NOMO-1 treated with DMSO at 0.1 percent for 48 hours (cell line): ENCODE data around the gene TTLL1.
A peak's percentile ranks its signal among the peaks of the same experiment; 100 is the strongest.
"Not testable (repeated sequence)": the region's sequence is repeated elsewhere in the genome, so short reads cannot be mapped to it uniquely, and the experiment has no call there.

ENCODE experiments used
- DNase-seq: peaks from one replicate; lab custom pipeline; 2025; ENCODE audit not compliant: unreplicated experiment; lab: John Stamatoyannopoulos, UW

TTLL1 gene

DNA sequence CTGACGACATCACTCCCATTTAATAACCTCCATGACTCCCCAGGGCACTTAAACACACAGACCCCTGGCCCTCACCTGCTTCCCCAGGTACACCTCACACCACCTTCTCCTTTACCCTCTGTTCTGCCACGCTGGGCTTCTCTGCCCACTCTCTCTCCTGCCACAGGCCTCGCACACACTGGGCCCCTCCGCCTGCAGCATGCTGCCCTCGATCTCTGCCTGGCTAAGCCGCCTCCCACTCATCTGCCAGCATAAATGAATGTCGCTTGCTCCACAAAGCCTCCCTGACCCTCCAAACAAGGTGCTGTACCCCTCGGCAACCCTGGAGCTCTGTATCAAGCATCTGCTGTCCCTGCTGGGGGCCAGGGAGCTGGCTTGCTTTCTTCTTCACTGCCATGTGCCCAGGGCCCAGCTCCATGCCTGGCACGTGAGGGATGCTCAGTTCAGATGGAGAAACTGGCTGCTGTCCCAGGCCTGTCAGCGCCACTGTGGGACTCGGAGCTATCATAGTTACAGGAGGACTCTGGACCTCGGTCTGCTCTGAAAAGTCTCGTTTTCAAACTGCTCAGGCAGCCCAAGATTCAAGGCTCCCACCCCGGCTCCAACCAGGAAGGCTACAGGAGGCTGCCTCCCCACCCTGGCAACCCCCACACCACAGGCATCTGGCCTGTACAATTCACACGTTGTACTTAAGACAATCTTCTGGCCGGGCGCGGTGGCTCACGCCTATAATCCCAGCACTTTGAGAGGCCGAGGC, 11.9 kb downstream of the TTLL1 start:
- no peak for DNase-seq

DNA sequence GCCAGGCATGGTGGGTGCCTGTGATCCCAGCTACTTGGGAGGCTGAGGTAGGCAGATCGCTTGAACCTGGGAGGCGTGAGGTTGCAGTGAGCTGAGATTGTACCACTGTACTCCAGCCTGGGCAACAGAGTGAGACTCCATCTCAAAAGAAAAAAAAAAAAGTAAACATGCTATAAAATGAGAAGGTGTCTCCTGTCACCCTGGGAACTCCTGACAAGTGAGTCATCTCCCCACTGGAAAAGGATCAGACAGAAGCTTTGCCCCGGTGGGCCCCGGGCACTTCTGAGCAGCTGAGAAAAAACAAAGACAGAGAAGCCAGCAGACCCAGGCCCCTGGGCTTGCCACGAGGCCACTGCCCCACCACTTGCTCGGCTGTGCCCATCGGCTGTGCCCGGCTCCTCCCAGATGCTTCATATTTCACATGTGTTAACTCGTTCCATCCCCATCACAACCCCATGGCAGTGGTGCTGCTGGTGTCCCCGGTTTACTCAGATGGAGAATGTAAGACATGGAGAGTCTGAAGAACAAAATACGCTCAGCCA, 22.3 kb downstream of the TTLL1 start:
- DNase-seq, result no peak

DNA sequence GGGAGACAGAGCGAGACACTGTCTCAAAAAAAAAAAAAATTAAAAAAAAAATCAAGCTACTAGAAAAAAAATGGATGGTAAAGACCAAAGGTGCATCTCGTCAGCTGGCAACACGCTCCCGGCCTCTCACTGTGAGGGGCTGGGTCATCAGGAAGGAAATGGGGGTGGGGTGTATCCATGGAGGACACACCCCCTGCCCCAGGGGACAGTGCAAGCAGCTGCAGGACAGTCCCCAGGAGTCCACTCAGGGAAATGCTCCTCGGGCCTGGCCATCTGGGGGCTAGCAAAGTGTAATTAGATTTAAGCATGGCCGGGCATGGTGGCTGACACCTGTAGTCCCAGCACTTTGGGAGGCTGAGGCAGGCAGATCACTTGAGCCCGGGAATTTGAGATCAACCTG, 23.1 kb downstream of the TTLL1 start:
- no peak for DNase-seq

DNA sequence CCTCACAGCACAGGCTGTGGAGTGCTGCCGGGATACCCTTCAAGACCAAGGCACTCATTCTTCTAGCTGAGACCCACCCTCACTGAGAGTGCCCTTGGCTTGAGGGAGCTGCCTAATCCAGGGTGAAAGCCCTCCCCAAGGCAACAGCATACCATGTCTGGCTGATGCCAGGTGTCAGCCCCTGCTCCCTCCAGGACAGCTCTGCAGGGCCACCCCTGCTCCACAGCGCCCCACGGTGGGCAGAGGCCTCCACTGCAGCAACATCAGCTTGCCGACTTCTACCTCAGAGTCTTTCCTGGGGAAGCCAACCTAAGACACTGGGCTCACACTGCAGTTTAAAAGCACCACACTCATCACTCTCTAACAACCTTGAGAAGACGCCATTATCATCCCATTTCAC, 29.0 kb downstream of the TTLL1 start:
- peak; percentile 9 for DNase-seq

DNA sequence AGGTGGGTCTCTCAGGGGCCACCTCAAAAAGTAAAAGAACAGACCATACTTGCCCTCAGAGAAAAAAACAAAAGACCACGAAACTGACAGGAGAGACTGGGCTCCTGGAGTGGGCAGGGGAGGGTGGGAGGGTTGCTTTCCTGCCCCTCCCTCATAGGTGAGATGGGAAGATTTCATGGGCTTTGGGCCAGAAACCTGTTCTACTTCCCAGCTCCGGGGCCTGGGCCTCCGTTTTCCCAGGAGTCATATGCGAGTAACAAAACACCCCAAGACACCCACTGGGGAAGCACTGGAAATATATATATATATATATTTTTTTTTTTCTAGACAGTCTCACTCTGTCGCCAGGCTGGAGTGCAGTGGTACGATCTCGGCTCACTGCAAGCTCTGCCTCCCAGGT, 31.6 kb downstream of the TTLL1 start:
- DNase-seq, result no peak

DNA sequence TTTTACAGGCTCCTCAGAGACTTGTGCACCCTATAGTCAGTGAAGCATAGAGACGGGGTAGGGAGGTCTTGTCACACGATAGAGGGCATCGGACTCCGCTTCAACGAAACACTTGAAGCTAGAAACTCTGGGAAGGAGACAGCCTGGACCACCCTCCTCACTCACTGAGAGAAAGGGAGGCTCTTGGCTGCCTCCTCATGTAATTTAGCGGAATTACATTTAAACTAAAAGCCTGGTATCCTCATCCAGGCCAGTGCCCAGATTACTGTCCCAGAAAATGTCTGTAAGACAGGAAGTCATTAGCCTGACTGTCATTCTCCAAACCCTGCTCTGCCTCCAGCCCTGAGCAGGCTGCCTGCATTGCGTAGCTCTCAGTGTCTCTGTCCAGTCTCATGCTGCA, 36.0 kb downstream of the TTLL1 start:
- DNase-seq, result no peak

DNA sequence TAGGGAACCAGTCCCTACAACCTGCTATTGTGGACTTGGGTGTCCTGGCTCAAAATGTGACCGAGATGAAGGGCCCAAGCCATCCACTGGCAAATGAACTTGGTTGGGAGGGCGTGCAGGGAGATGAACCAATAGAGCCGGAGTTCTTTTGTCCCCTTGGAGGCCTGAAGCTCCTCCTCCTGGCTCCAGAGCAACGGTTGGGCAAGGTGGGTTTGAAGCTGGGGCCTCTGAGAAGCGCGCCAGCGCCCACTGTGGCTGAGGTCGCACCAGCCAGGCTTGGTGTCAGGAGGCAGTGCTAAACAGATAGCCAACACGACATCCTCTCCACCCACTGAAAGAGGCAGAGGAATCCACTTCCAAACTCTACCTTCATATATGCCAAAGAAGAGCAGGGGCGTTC, 38.2 kb downstream of the TTLL1 start:
- DNase-seq, result no peak

DNA sequence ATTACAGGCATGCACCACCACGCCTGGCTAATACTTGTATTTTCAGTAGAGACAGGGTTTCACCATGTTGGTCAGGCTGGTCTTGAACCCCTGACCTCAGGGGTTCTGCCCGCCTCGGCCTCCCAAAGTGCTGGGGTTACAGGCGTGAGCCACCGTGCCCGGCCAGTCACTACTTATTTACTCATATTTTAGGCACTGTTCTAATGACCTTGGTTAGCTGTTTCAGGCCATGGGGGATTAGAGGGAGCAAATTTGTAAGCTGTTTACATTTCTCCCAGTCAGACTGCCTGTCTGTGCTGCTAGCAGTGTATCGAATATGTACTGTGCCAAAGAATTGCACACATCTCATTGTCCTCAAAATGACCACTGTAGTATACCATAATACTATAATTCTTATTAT, 41.6 kb downstream of the TTLL1 start:
- no peak for DNase-seq

DNA sequence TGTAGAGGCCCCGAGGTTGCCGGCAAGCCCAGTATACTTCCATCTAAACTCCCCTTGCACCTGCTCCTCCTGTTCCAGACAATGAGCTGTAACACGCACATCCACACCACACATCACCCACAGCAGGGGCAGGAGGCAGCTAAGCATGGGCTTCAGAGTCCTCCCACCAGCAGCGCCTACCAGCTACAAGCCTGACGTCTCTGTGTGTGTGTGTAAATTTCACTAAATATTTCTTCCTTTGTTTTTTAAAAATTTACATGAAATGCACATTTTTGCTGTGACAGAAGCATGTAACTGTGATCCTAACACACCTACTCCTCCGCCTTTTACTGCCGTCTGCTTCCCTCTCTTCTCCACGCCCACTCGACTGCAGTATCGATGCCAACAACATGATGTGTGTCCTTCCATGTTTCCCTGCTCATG, 44.9 kb downstream of the TTLL1 start:
- DNase-seq, result no peak

DNA sequence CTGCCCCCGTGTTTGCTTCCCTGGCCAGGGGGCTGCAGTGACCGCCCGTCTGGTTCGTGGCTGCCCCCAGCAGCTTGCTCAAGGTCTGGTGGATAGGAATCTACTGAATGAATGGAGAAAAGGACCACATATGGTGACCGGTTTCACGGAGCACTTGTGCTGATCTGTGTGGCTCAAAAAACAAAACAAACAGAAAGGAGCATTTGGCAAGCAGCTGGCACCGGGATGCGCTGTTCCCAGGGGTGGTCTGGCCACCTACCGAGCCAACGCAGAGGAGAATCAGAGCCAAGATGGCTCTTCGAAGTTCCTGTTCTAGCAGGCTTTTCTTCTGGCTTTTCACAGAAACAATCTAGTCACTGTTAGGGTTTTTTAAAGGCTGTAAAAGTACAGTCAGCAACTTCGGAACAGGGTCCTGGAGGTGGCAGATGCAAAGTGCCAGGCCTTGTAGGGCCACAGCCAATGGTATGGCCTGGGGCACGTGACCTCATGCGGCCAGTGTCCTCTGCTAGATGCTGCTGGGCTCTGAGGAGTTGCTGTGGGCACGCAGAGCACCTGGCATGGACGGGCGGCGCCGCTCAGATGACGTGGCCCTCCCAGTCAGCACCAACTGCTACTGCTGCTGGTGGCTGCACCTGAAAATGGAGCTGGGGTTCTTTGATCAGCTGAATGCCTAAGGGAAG, 47.0 kb downstream of the TTLL1 start:
- no peak for DNase-seq

DNA sequence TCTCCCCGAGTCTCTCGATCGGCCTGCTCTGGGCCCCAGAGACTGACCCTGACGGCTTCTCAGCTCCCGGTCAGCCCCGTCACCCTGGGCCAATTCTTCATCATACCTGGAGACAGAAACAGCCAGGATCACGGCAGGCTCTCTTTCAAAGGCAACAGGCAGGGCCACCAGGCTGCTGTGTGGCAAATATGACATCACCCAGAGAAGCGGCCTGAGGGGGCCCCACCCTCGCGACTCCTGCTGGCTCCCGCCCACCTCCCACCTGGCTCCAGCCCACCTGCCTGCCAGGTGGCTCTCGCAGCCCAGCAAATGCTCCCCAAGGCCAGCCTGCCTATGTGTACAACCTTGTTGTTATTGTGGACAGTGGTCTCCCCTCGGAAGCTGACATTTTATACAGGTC, 49.4 kb downstream of the TTLL1 start:
- no peak for DNase-seq

DNA sequence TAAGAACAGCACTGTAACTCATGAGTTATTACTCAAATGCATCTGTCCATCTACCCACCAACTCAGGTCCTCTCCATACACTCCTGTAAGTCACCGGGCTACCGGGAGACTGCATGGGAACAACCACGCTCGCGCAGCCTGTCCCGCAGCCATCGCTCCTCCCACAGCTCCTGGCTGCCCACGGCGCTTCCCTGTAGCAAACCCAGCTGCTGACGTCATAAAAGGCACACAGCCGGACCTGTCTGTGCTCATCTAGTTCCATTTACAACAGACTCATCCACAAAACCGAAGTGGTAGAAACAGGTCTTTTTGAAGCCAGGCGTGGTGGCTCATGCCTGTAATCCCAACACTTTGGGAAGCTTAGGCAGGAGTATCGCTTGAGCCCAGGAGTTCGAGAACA, 50.9 kb downstream of the TTLL1 start:
- no peak for DNase-seq

DNA sequence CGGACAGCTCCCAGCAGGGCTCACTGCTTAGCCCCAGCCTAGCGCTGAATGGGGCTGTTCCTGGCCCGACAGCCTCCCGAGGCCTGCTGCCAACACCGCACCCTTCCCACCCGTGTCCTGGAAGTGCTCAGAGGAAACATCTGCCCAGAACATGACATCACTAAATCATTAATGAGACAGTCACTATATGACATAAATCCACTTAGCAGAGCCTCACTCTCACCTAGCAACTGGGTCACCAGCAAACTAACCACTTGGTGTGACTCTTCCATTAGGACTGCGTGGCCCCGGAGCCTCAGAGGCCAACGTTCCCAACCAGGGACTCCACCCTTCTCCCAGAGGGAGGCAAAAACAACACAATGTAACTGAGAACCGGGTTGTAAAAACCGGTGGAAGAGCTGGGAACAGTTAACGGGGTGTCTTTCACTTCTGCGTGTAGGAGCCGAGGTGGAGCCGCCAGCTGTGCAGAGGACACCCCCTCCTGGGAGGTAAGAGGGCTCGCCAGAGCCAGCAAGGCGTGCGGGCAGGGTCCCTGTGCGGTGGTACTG, 52.8 kb downstream of the TTLL1 start:
- no peak for DNase-seq

DNA sequence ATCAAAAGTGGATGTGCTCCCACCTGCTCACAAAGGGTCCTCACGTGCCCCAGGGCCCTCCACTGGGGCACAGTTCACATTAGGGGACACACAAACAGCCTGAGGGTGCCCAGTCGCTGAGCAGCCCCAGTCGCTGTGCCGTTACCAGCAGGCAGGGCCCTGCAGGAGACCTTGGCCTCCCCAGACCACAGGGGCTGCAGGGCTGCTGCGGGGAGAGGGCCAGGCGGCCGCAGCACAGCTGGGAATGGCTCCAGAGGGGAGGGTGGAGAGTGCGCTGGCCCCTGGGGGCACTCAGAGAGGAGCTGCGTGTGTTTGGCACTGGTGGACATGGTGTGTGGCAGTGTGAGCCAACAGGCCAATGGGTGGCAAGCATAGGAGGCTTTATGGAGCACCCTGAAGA, 53.9 kb downstream of the TTLL1 start:
- no peak for DNase-seq

DNA sequence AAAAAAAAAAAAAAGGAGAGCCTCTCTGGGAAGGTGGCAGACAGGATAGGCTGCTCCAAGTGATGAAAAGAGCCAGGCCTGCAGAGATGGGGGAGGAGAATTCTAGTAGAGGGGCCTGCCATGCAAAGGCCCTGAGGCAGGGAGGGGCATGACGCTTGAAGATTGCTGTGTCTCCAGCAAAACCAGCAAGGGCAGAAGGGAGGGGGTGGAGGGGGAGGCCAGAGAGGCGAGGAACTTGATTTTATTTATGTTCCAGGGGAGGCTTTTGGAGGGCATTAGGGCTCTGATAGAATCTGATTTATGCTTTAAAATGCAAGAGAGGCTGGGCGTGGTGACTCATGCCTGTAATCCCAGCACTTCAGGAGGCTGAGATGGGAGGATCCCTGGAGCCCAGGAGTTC, 57.6 kb downstream of the TTLL1 start:
- DNase-seq, result no peak

DNA sequence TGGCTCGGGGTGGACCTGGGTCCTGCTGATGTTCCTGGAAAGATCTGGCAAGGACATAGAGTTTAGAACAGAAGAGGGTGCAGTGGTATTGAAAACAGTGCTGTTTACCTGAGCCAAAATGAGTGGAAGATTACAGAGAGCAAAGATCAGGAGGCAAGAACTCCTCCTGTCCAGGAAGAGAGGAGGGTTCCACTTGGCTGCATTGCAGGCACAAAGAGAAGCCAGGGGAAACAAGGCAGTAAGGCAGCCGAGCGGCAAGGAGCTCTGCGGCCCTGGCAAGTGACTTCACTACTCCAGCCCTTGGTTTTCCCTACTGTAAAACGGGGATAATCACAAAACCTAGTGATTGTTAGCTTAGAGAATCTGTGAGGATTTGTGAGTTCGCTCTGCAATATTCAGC, 70.6 kb downstream of the TTLL1 start:
- DNase-seq, result no peak

DNA sequence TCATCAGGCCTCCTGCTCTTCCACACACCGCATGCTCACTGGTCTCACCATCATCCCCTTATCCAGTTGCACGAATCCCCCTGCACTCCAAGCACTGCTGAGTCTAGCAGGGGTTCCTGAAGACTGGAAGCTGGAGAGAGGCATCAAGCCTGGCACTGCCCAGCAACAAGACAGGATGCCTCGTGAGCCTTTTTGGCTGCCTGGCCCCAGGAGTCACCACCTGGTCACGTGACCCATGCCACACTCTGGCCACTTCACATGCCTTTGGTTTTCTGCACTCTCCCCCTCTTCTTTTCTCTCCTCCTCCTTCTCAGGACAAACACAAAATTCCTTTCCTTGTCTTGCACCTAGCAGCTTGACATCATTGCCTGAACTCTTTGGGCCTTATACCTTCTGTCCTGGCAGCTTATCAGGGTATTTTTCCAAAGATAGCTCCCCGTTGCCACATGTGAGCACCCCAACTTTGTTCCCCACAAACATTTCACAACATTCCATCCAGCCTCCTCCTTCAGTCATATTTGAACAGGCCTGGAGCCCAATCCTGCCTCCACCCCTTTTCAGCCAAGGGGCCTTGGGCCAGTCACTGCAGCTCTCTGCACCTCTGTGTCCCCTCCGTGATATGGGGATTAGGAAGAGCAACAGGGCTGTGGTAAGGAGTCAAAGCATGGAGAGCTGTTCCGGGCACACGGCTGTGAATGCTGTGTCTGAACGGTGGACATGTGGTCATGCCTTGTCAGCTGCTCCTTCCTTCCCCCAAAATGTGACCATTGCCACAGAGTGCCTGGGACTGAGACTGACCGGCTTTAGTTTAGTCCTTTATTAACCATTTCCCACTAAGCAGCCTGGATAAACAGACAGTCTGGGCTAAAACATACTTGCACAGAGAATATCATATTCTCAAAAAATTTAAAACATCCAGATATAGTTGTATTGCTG, 71.4 kb downstream of the TTLL1 start:
- no peak for DNase-seq

DNA sequence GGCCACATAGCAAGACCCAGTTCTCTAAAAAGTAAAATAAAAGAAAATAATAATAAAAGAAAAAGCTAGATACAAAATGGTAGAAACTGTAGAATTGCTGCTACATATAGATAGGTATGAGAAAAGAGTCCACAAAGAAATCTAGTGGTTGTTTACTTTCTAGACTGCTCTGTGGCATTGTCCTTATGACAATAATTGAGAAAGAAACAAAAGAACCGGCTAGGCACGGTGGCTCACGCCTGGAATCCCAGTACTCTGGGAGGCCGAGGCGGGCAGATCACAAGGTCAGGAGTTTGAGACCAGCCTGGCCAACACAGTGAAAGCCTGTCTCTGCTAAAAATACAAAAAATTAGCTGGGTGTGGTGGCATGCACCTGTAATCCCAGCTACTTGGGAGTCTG, 73.0 kb downstream of the TTLL1 start:
- not testable (repeated sequence) for DNase-seq

DNA sequence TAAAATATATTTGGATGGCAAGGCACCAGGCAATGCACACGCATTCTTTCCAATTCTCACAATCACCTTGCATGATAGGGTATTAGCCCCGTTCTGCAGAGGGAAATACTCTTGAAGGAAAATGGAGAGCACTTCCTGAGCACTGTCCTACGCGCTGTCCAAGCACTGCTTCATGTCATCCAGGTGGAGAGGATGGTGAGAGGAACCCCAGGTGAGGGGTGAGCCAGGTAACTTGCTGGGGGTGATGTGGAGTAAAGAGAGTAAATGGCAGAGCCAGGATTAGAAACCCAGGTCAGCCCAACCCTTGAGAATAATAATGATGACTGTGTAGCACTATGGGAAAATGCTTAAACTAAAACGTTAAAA, 73.5 kb downstream of the TTLL1 start:
- DNase-seq, result no peak

DNA sequence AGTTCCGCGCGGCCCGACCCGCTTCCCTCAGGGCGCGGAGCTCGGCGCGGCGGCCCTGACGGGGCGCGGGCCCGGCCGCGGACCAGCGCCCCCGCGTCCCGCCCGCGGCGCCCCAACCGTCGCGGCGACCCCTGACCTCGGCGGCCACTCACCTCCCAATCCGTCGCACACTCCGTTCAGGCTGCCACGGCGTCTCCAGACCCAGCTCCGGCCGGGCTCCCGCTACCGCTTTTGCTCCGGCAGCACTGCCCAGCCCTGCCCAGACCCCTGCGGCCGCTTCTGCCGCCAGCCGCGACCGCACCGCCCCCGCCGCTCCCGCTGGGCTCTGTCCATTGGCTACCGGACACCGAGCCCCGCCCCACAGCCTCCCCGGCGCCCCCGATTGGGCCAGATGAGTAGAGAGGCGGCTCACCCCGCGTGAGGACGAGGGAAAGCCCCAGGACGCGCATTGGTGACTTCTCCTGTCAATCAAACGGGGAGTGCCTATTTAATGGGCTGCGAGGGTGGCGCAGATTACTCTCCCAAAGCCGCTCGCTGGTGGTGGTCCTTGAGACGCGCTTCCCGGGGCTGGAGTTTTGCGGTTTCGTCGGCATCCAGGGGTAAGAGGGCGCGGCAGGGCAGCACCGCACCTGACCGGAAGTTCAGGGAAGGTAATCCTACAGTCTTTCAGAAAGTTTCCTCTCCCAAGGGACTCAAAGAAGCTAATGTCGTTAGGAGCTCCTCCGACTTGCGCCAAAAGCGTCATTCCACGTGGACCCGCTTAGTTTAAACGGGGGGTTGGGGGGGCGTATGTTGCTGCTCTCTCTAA, 74.1 kb downstream of the TTLL1 start, which contains the start of gene PACSIN2:
TSS of gene PACSIN2 (minus strand) at position 281 of the 808 bp plus-strand sequence. CDS start 103,069 bp downstream, outside the sequence.
- DNase-seq, result peak; percentile 96
